Mucosa of rectum (tissue), 2 donors: ENCODE results near the gene ACVR1B.

ENCODE experiments used
- H3K27ac ChIP-seq, 2 donors: one replicate each; pipeline ENCODE4 v1.7.0; 2013; ENCODE audit warnings: inconsistent platforms in 2 of 2, low read depth in 2 of 2, low read length in 2 of 2
- H3K27me3 ChIP-seq, 2 donors: one replicate each; pipeline ENCODE4 v1.7.0; 2013; ENCODE audit warnings: low read length in 2 of 2; ENCODE audit not compliant: control insufficient read depth in 2 of 2, insufficient read depth in 2 of 2
- H3K36me3 ChIP-seq, 2 donors: one replicate each; pipeline ENCODE4 v1.7.0; 2013; ENCODE audit warnings: low read length in 2 of 2; ENCODE audit not compliant: control insufficient read depth in 2 of 2, insufficient read depth in 2 of 2
- H3K4me1 ChIP-seq, 2 donors: one replicate each; pipeline ENCODE4 v1.7.0; 2013; ENCODE audit warnings: low read length in 2 of 2, mild to moderate bottlenecking in 1 of 2; ENCODE audit not compliant: control insufficient read depth in 2 of 2, insufficient read depth in 2 of 2
- H3K4me3 ChIP-seq, 2 donors: one replicate each; pipeline ENCODE4 v1.7.0; 2013; ENCODE audit warnings: low read length in 2 of 2
- H3K9ac ChIP-seq, 2 donors: one replicate each; pipeline ENCODE4 v1.7.0; 2013; ENCODE audit warnings: low read length in 2 of 2, low read depth in 1 of 2, mild to moderate bottlenecking in 1 of 2
- H3K9me3 ChIP-seq, 2 donors: one replicate each; pipeline ENCODE4 v1.7.0; 2013; ENCODE audit warnings: low read length in 2 of 2; ENCODE audit not compliant: control insufficient read depth in 2 of 2
- donor health status: healthy.
- donor health status: Normal muscosa, but diverticular disease.

Gene ACVR1B

GRCh38 chr12:51926064-51926632, 25.4 kb upstream of the ACVR1B start:
- peaks cover 0 to 2% of the 10 kb centered on the region in 2 donors for H3K36me3 ChIP-seq
- H3K27me3 ChIP-seq: no peaks in the 10 kb centered on the region
- peaks cover 18 to 19% of the 10 kb centered on the region in 2 donors for H3K4me1 ChIP-seq
- H3K9me3 ChIP-seq: no peaks in the 10 kb centered on the region
- no peak overlapping the region for H3K9ac ChIP-seq
- no peak overlapping the region for H3K27ac ChIP-seq
- H3K4me3 ChIP-seq: no peak overlapping the region

DNA sequence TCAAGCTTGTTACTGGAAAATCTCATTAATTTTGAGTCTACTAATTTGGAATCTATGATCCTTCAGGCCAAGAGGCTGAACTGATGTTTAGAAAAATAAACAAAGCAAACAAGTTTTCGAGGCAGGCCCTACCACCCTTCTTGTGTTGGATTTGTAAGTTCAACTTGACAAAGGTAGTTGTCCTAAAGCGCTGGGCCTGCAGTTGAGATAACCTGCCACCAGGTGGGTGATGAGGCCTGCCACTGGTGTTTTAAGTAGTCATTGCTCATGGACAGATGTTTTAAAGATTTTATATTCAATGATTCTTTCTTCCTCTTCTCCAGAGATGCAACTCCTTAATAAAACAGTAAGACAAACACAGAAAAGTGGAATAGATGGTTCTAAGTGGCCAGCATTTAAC, 24.8 kb upstream of the ACVR1B start:
- H3K9ac ChIP-seq: no peak overlapping the region
- H3K36me3 ChIP-seq: peaks cover 0 to 2% of the 10 kb centered on the region in 2 donors
- no peaks in the 10 kb centered on the region for H3K27me3 ChIP-seq
- H3K9me3 ChIP-seq: no peaks in the 10 kb centered on the region
- no peak overlapping the region for H3K27ac ChIP-seq
- H3K4me1 ChIP-seq: peaks cover 18 to 19% of the 10 kb centered on the region in 2 donors
- H3K4me3 ChIP-seq: no peak overlapping the region

- H3K4me1 ChIP-seq: no peaks in the 10 kb centered on the region
- no peaks in the 10 kb centered on the region for H3K27me3 ChIP-seq
- H3K9ac ChIP-seq: no peak overlapping the region
- no peaks in the 10 kb centered on the region for H3K9me3 ChIP-seq
- H3K4me3 ChIP-seq: no peak overlapping the region
- H3K36me3 ChIP-seq: no peaks in the 10 kb centered on the region
- H3K27ac ChIP-seq: no peak overlapping the region
Observed at GRCh38 chr12:51932218-51933076, 19.1 kb upstream of the ACVR1B start.

GRCh38 chr12:51934080-51934479, 17.4 kb upstream of the ACVR1B start:
- Histone ChIP-seq H3K27ac (no peak overlapping the region), H3K4me3 (no peak overlapping the region), H3K36me3 (no peaks in the 10 kb centered on the region), H3K27me3 (peaks cover 0 to 2% of the 10 kb centered on the region in 2 donors), H3K4me1 (peaks cover 0 to 2% of the 10 kb centered on the region in 2 donors), H3K9me3 (no peaks in the 10 kb centered on the region), H3K9ac (no peak overlapping the region)

DNA sequence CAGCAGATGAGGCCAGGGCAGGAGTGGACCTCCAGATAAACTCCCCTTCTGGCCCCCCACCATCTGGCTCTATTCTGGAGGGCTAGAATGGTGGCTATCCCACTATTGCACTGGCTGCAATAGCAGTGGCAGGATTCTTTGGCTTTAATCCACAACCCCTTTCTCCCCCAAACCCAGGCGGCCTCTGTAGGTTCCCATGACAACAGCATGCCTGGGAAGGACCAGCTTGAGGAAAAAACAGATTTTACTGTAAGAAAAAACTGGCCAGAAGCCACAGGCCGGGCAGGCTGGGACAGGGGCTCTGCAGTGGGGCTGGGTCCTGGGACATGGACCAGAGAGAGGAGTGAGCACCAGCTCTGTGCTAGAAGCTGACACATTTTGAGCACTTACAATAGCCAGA, 13.6 kb upstream of the ACVR1B start:
- Histone ChIP-seq H3K9ac (no peak overlapping the region), H3K36me3 (no peaks in the 10 kb centered on the region), H3K9me3 (no peaks in the 10 kb centered on the region), H3K27ac (no peak overlapping the region), H3K27me3 (peaks cover 0 to 2% of the 10 kb centered on the region in 2 donors), H3K4me3 (no peak overlapping the region), H3K4me1 (peaks cover 0 to 2% of the 10 kb centered on the region in 2 donors)

DNA sequence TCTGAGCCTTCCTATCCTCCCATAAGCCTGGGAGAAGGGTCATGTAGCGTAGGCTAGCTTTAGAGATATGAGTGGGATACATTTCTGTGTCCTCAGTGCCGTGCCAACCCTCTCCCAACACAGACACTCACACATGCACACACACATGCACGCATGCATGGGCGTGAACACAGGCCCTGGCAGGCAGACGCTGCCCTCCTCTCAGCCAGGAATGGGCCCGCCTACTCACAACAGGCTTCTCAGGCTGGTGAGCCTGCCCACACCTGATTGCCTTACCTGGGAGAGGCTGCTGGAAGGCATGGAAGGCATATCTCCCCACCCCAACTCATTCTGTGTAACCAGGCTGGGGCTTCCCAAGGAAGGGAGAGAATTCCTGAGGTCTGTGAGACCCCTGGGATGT, 12.8 kb upstream of the ACVR1B start:
- H3K4me1 ChIP-seq: peaks cover 0 to 2% of the 10 kb centered on the region in 2 donors
- H3K27me3 ChIP-seq: peaks cover 0 to 2% of the 10 kb centered on the region in 2 donors
- no peak overlapping the region for H3K27ac ChIP-seq
- no peak overlapping the region for H3K4me3 ChIP-seq
- H3K9me3 ChIP-seq: no peaks in the 10 kb centered on the region
- no peaks in the 10 kb centered on the region for H3K36me3 ChIP-seq
- H3K9ac ChIP-seq: no peak overlapping the region

- H3K27ac ChIP-seq: no peak overlapping the region
- H3K27me3 ChIP-seq: peaks cover 0 to 2% of the 10 kb centered on the region in 2 donors
- no peak overlapping the region for H3K4me3 ChIP-seq
- no peaks in the 10 kb centered on the region for H3K36me3 ChIP-seq
- peaks cover 0 to 2% of the 10 kb centered on the region in 2 donors for H3K4me1 ChIP-seq
- no peak overlapping the region for H3K9ac ChIP-seq
- peaks cover 0 to 5% of the 10 kb centered on the region in 2 donors for H3K9me3 ChIP-seq
Observed at GRCh38 chr12:51941011-51941581, 10.4 kb upstream of the ACVR1B start.

- no peak overlapping the region for H3K27ac ChIP-seq
- no peaks in the 10 kb centered on the region for H3K36me3 ChIP-seq
- peaks cover 0 to 2% of the 10 kb centered on the region in 2 donors for H3K27me3 ChIP-seq
- peaks cover 0 to 2% of the 10 kb centered on the region in 2 donors for H3K4me1 ChIP-seq
- H3K9ac ChIP-seq: no peak overlapping the region
- H3K4me3 ChIP-seq: no peak overlapping the region
- peaks cover 0 to 5% of the 10 kb centered on the region in 2 donors for H3K9me3 ChIP-seq
Observed at GRCh38 chr12:51941604-51942003, 9.9 kb upstream of the ACVR1B start.

DNA sequence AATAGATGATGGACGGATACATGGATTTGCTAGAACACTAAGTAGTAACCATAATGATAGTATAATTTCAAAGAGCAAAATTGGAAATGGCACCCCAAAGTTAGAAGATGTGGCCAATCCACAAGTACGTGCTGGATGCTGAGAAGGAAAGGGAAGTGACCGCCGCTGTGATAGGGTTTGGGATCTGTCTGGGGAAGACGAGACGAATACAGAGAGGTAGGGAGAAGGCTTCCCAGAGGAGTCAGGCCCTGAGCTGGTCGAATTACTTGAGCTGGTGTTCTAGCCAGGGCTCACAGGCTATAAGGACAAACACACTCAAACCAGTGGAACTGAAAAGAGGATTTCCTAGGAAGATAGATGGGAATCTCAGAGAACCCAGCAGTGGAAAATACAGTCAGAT, 9.4 kb upstream of the ACVR1B start:
- H3K9me3 ChIP-seq: peaks cover 0 to 5% of the 10 kb centered on the region in 2 donors
- H3K4me3 ChIP-seq: no peak overlapping the region
- no peak overlapping the region for H3K27ac ChIP-seq
- peaks cover 0 to 2% of the 10 kb centered on the region in 2 donors for H3K4me1 ChIP-seq
- H3K36me3 ChIP-seq: no peaks in the 10 kb centered on the region
- H3K27me3 ChIP-seq: peaks cover 0 to 2% of the 10 kb centered on the region in 2 donors
- no peak overlapping the region for H3K9ac ChIP-seq

- no peaks in the 10 kb centered on the region for H3K36me3 ChIP-seq
- no peak overlapping the region for H3K4me3 ChIP-seq
Observed at GRCh38 chr12:51942501-51943000, 8.9 kb upstream of the ACVR1B start.

More at GRCh38 chr12:51942501-51943000, 8.9 kb upstream of the ACVR1B start:
- Histone ChIP-seq H3K9me3 (peaks cover 0 to 5% of the 10 kb centered on the region in 2 donors), H3K27me3 (peaks cover 0 to 2% of the 10 kb centered on the region in 2 donors), H3K4me1 (peaks cover 0 to 2% of the 10 kb centered on the region in 2 donors), H3K27ac (no peak overlapping the region), H3K9ac (no peak overlapping the region)
